ENCODE data around the gene CTXND1.

DNA sequence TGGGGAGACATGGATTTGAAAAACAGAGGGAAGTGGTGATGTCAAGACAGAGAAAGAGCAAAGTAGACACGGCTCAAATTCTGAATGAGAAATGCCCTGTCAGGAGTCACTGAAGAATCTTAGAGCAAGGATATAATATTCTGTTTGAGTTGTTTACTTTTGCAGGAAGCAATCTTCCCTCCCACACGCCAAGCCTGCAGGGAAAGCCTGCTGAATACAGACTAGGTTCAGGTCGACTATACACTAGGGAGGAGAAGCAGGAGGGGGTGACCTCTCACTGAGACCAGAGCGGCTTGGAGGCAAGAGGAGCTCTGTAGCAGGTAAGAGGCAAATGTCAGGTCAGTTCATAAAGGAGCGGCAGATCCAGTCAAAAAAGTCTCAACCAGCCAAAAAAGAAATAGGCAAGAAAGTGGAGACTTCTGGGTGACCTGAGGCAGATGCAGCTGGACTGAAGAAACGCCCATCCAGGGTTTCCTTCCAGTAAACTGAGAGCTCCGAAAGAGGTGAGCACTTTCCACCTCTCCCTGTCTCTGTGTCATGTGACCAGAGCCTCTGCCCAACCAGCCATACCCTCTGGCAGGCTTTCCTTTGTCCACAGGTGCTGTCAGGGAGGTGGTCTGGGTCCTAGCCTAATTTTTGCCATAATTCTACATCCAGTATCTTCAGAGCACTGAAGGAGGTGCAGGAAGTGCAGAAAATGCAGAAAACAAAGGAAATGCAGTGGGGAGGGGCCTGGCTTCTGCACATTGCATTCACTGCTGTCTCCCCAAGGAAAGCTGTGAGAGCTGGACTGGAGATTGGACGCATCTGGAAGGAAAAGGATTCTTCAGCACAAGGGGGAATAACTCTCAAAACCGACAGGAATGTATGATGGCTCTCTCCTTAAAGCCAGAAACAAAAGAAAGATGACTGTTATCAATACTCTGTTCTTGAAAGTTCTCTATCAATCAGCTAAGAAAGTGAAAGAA, 37.8 kb upstream of the CTXND1 start:
- no peak for TF ChIP-seq SPI1 (IDR thresholded peaks at IDR 0.05; ENCODE audit: borderline replicate concordance, low read depth)
- TF ChIP-seq POLR2AphosphoS5 (IDR thresholded peaks at IDR 0.05; ENCODE audit: low read depth), result no peak
- TF ChIP-seq, protein P1, sequence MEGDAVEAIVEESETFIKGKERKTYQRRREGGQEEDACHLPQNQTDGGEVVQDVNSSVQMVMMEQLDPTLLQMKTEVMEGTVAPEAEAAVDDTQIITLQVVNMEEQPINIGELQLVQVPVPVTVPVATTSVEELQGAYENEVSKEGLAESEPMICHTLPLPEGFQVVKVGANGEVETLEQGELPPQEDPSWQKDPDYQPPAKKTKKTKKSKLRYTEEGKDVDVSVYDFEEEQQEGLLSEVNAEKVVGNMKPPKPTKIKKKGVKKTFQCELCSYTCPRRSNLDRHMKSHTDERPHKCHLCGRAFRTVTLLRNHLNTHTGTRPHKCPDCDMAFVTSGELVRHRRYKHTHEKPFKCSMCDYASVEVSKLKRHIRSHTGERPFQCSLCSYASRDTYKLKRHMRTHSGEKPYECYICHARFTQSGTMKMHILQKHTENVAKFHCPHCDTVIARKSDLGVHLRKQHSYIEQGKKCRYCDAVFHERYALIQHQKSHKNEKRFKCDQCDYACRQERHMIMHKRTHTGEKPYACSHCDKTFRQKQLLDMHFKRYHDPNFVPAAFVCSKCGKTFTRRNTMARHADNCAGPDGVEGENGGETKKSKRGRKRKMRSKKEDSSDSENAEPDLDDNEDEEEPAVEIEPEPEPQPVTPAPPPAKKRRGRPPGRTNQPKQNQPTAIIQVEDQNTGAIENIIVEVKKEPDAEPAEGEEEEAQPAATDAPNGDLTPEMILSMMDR (IDR thresholded peaks at IDR 0.05; ENCODE audit: insufficient read depth, low read length), result no peak

All from HL-60 (cell line).